Fibroblast of lung (primary cell): ENCODE measurements around the gene SLC16A10. TPM values are rescaled to one million over a fixed set of nuclear protein-coding genes. Genes with fewer than 3 reads are reported as not detected.

ENCODE experiments used
- DNase-seq, 2 donors: peaks; one replicate each; pipeline versions ENCODE4 v3.0.0 to v3.0.0-alpha.2; 2010; ENCODE audit warnings: low read depth in 2 of 2
- H2AFZ ChIP-seq: 2 replicates; pipeline ENCODE4 v1.5.1; 2012; ENCODE audit warnings: low read length, control low read depth, inconsistent platforms
- H3K27ac ChIP-seq: 2 replicates; pipeline ENCODE4 v1.5.1; 2011; ENCODE audit warnings: low read length, control low read depth; ENCODE audit not compliant: insufficient read depth
- H3K27me3 ChIP-seq: 2 replicates; pipeline ENCODE4 v1.5.1; 2011; ENCODE audit warnings: mild to moderate bottlenecking, low read length; ENCODE audit not compliant: control insufficient read depth, insufficient read depth
- H3K36me3 ChIP-seq: 2 replicates; pipeline ENCODE4 v1.5.1; 2011; ENCODE audit warnings: low read length; ENCODE audit not compliant: control insufficient read depth, insufficient read depth
- H3K4me1 ChIP-seq: 2 replicates; pipeline ENCODE4 v1.5.1; 2011; ENCODE audit warnings: low read length; ENCODE audit not compliant: control insufficient read depth, insufficient read depth; ENCODE audit errors: extremely low read depth
- H3K4me2 ChIP-seq: 2 replicates; pipeline ENCODE4 v1.5.1; 2011; ENCODE audit warnings: low read length, control low read depth; ENCODE audit not compliant: insufficient read depth; ENCODE audit errors: extremely low read depth
- H3K4me3 ChIP-seq, 4 experiments: fragments of 200-600 bp in 1 of 4; sonication (generic) in 1 of 4; replicated peaks in 1 of 4; 2 replicates each; pipeline ENCODE4 v1.5.1; 2011 to 2016; ENCODE audit warnings: low read length in 4 of 4, low read depth in 3 of 4, mild to moderate bottlenecking in 3 of 4, control low read depth in 2 of 4, inconsistent platforms in 1 of 4, mixed read lengths in 1 of 4; ENCODE audit not compliant: insufficient read depth in 1 of 4; ENCODE audit errors: control extremely low read depth in 1 of 4
- H3K79me2 ChIP-seq: 2 replicates; pipeline ENCODE4 v1.5.1; 2012; ENCODE audit warnings: mild to moderate bottlenecking, low read length, inconsistent platforms; ENCODE audit not compliant: control insufficient read depth, insufficient read depth
- H3K9ac ChIP-seq: 2 replicates; pipeline ENCODE4 v1.5.1; 2011; ENCODE audit warnings: mild to moderate bottlenecking, low read length, control low read depth; ENCODE audit not compliant: insufficient read depth
- H3K9me3 ChIP-seq: 2 replicates; pipeline ENCODE4 v1.5.1; 2012; ENCODE audit warnings: low read depth, low read length; ENCODE audit not compliant: control insufficient read depth, insufficient read depth
- H4K20me1 ChIP-seq: 2 replicates; pipeline ENCODE4 v1.5.1; 2011; ENCODE audit warnings: low read length; ENCODE audit not compliant: control insufficient read depth, insufficient read depth; ENCODE audit errors: extremely low read depth
- CTCF ChIP-seq, 2 donors: IDR thresholded peaks in 1 of 2; conservative IDR thresholded peaks in 1 of 2; 1 replicate in 1 of 2; 2 replicates in 1 of 2; pipeline ENCODE4 v1.5.1; 2011 to 2012; ENCODE audit warnings: low read length in 2 of 2, control low read depth in 1 of 2, inconsistent platforms in 1 of 2, low read depth in 1 of 2, mild to moderate bottlenecking in 1 of 2
- EZH2 ChIP-seq: IDR thresholded peaks from 2 replicates; pipeline ENCODE4 v1.5.1; 2012; ENCODE audit warnings: low read length, control low read depth, mild to moderate bottlenecking; ENCODE audit errors: missing control alignments
- polyA plus RNA-seq, 2 donors: library from polyadenylated mRNA; depleted of rRNA in 1 of 2; stranded (reverse) in 1 of 2; unstranded in 1 of 2; fragments of >200 nt; gene quantifications; 2 replicates each; pipeline ENCODE4 v1.2.1, GENCODE V29; 2011 to 2012; ENCODE audit warnings: missing spikeins in 1 of 2
- total RNA-seq: library from RNA; depleted of rRNA; stranded (reverse); fragments of >200 nt; gene quantifications from 2 replicates; pipeline ENCODE4 v1.2.1, GENCODE V29; 2014

Gene SLC16A10
- total and polyA plus RNA-seq, 2 donors (not counting 1 experiment from before 2014, with no cell fraction given): not detected

- H3K4me1 ChIP-seq: no peaks in the 10 kb centered on the region
- TF ChIP-seq EZH2 (no peak), CTCF (conservative IDR thresholded peaks at IDR 0.05 in 1 of 2, IDR thresholded peaks at IDR 0.05 in 1 of 2; ENCODE audit: low read depth in 1 of 2, low read length in 2 of 2) (no peak)
- H2AFZ ChIP-seq: no peak overlapping the region
- H3K79me2 ChIP-seq: no peaks in the 10 kb centered on the region
- H3K27me3 ChIP-seq: no peaks in the 10 kb centered on the region
- no peaks in the 10 kb centered on the region for H4K20me1 ChIP-seq
- H3K4me2 ChIP-seq: no peak overlapping the region
- no peak overlapping the region for H3K27ac ChIP-seq
- H3K9ac ChIP-seq: no peak overlapping the region
- no peak for DNase-seq
- H3K9me3 ChIP-seq: no peaks in the 10 kb centered on the region
- H3K36me3 ChIP-seq: no peaks in the 10 kb centered on the region
- H3K4me3 ChIP-seq: no peak overlapping the region
Measured at GRCh38 chr6:111204305-111204704, 117.0 kb downstream of the SLC16A10 start.

- no peaks in the 10 kb centered on the region for H3K9me3 ChIP-seq
Measured at GRCh38 chr6:111204881-111205280, 117.6 kb downstream of the SLC16A10 start.

GRCh38 chr6:111205502-111205901, 118.2 kb downstream of the SLC16A10 start:
- H3K36me3 ChIP-seq: no peaks in the 10 kb centered on the region
- H3K9ac ChIP-seq: no peak overlapping the region
- no peak overlapping the region for H2AFZ ChIP-seq
- no peaks in the 10 kb centered on the region for H3K79me2 ChIP-seq
- no peak overlapping the region for H3K4me3 ChIP-seq
- DNase-seq: no peak
- no peaks in the 10 kb centered on the region for H3K27me3 ChIP-seq
- no peaks in the 10 kb centered on the region for H3K4me1 ChIP-seq
- no peaks in the 10 kb centered on the region for H3K9me3 ChIP-seq
- TF ChIP-seq CTCF (conservative IDR thresholded peaks at IDR 0.05 in 1 of 2, IDR thresholded peaks at IDR 0.05 in 1 of 2; ENCODE audit: low read depth in 1 of 2, low read length in 2 of 2): no peak
- no peak for TF ChIP-seq EZH2
- no peaks in the 10 kb centered on the region for H4K20me1 ChIP-seq
- H3K4me2 ChIP-seq: no peak overlapping the region
- H3K27ac ChIP-seq: no peak overlapping the region

More at GRCh38 chr6:111204881-111205280, 117.6 kb downstream of the SLC16A10 start:
- H3K4me2 ChIP-seq: no peak overlapping the region
- H3K79me2 ChIP-seq: no peaks in the 10 kb centered on the region
- no peaks in the 10 kb centered on the region for H3K27me3 ChIP-seq
- H2AFZ ChIP-seq: no peak overlapping the region
- H4K20me1 ChIP-seq: no peaks in the 10 kb centered on the region
- no peak overlapping the region for H3K4me3 ChIP-seq
- H3K4me1 ChIP-seq: no peaks in the 10 kb centered on the region
- no peaks in the 10 kb centered on the region for H3K36me3 ChIP-seq
- TF ChIP-seq CTCF (conservative IDR thresholded peaks at IDR 0.05 in 1 of 2, IDR thresholded peaks at IDR 0.05 in 1 of 2; ENCODE audit: low read depth in 1 of 2, low read length in 2 of 2) (no peak), EZH2 (no peak)
- H3K27ac ChIP-seq: no peak overlapping the region
- DNase-seq: no peak
- H3K9ac ChIP-seq: no peak overlapping the region
